Testis (tissue), 3 donors: ENCODE results near the gene KDM1A. TPM values are rescaled to one million over a fixed set of nuclear protein-coding genes. Genes with fewer than 3 reads are reported as not detected.

Source experiments
- DNase-seq: peaks from one replicate; pipeline ENCODE4 v3.0.0-alpha.2; 2019
- H3K27ac ChIP-seq, 2 donors: fragments of 200-600 bp; sonication (generic); one replicate each; pipeline ENCODE4 v1.5.1; 2019
- H3K27me3 ChIP-seq: fragments of 200-600 bp; sonication (generic); one replicate; pipeline ENCODE4 v1.5.1; 2019
- H3K36me3 ChIP-seq: fragments of 200-600 bp; sonication (generic); one replicate; pipeline ENCODE4 v1.5.1; 2017; ENCODE audit warnings: low read depth; ENCODE audit errors: missing control alignments
- H3K4me1 ChIP-seq: fragments of 200-600 bp; sonication (generic); one replicate; pipeline ENCODE4 v1.5.1; 2019
- H3K4me3 ChIP-seq, 2 donors: fragments of 200-600 bp; sonication (generic); one replicate each; pipeline ENCODE4 v1.5.1; 2017 to 2019
- H3K9me3 ChIP-seq: fragments of 200-600 bp; sonication (generic); one replicate; pipeline ENCODE4 v1.5.1; 2017
- POLR2A ChIP-seq: fragments of 450-650 bp; IDR thresholded peaks from one replicate; pipeline ENCODE4 v1.6.1; 2017; ENCODE audit warnings: antibody characterized with exemption, mild to moderate bottlenecking, moderate library complexity
- WGBS, 2 donors: methylation state at CpG; one replicate each; pipeline ENCODE4 v1.1.5; 2018; 5-methylcytosine and 5-hydroxymethylcytosine counted together
- intact Hi-C: fragments of 100-400 bp; cut with DNase I; formaldehyde crosslinking; loops from one replicate; pipeline ENCODE4 v1.15.1; 2023; ENCODE audit warnings: low total_unique reads
- polyA plus RNA-seq: library from polyadenylated mRNA; stranded (reverse); fragments of 350-450 nt; fragmentation: Illumina TruSeq; extraction: RNeasy Lipid Tissue Mini Kit (QIAGEN cat#74804); gene quantifications from one replicate; pipeline ENCODE4 v1.2.3, GENCODE V29; 2014; ENCODE audit warnings: low read depth, low replicate concordance; ENCODE audit not compliant: insufficient read depth
- total RNA-seq, 2 donors: library from RNA; depleted of rRNA; stranded (reverse); fragments of >200 nt; gene quantifications; one replicate each; pipeline ENCODE4 v1.2.3, GENCODE V29; 2016
- TF ChIP-seq, protein P1 (sequence below), 3 experiments: fragments of 450-650 bp in 2 of 3; fragments of 200-600 bp in 1 of 3; sonication (generic) in 1 of 3; IDR thresholded peaks; one replicate each; pipeline ENCODE4 v1.5.1; 2016 to 2019; ENCODE audit warnings: antibody characterized with exemption in 3 of 3, mild to moderate bottlenecking in 2 of 3, moderate library complexity in 1 of 3

Gene KDM1A
- total and polyA plus RNA-seq, 3 donors from 2014 or later: 131 to 238 (median 157) TPM

DNA sequence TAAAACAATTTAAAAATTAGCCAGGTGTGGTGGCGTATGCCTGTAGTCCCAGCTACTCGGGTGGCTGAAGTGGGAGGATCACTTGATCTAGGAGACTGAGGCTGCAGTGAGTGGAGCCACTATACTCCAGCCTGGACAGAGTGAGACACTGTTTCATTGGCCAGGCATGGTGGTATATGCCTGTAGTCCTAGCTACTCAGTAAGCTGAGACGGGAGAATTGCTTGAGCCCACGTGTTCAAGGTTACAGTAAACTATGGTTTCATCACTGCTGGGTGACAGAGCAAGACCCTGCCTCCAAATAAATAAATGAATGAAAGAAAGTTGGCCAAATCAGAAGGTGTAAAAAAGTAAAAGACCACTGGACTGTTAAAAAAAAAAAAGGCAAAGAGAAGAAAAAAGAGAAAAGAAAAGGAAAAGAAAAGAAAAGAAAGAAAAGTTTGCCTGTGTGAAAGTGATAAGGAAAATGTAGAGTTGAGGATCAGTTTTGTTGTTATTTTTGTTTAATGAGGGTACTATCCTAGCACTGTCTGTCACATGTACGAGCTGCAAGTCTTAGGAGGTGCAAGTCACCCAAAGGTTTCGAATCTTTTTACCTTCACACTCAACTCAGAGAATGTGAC, 97.1 kb downstream of the KDM1A start:
- TF ChIP-seq, protein P1, sequence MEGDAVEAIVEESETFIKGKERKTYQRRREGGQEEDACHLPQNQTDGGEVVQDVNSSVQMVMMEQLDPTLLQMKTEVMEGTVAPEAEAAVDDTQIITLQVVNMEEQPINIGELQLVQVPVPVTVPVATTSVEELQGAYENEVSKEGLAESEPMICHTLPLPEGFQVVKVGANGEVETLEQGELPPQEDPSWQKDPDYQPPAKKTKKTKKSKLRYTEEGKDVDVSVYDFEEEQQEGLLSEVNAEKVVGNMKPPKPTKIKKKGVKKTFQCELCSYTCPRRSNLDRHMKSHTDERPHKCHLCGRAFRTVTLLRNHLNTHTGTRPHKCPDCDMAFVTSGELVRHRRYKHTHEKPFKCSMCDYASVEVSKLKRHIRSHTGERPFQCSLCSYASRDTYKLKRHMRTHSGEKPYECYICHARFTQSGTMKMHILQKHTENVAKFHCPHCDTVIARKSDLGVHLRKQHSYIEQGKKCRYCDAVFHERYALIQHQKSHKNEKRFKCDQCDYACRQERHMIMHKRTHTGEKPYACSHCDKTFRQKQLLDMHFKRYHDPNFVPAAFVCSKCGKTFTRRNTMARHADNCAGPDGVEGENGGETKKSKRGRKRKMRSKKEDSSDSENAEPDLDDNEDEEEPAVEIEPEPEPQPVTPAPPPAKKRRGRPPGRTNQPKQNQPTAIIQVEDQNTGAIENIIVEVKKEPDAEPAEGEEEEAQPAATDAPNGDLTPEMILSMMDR (IDR thresholded peaks at IDR 0.05): no peak
- no peak for TF ChIP-seq POLR2A
- Histone ChIP-seq H3K27ac (no peak overlapping the region), H3K9me3 (no peaks in the 10 kb centered on the region), H3K4me1 (peaks cover 22% of the 10 kb centered on the region), H3K4me3 (no peak overlapping the region), H3K27me3 (no peaks in the 10 kb centered on the region), H3K36me3 (no peaks in the 10 kb centered on the region)
- no peak for DNase-seq
- intact Hi-C loops: no loop called here
- 85 to 95% methylated on average over 6 of the region's 6 CpGs for WGBS, 2 donors

DNA sequence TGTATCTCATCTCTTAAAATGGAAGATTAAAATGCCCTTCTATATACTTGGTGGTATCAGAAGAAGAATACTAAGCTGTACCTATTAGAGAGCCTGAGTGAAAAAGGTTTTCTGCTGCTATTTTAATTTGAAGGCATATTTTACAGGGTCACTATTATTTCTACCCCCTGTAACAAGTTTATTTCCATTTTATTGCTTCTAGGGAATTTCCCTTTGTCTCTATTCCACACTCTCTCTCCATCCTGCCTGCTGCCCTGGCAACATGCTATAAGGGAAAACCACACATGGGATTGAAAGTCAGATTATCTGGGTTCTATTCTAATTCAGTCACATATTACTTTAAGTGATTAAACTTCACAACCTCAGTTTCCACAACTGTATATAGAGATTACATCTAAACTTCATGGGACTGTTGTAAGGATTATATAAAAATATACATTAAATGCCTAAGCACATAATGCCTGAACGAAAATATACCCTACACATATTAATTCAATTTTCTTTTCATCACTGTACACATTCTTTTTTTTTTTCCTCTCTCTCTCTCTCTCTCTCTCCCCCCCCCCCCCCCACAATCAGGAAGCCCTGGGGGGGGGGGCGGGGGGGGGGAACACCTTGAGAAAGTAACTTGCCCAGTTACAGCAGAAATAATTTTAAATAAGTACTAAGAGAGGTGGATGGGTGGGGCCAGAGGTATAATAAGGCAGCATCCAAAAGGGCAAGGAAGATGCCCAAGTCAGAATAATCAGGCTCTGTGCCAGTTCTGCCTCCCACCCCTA, 97.8 kb downstream of the KDM1A start:
- H3K27ac ChIP-seq: no peak overlapping the region
- TF ChIP-seq, protein P1 (IDR thresholded peaks at IDR 0.05): no peak
- TF ChIP-seq POLR2A: no peak
- H3K4me1 ChIP-seq: peaks cover 17% of the 10 kb centered on the region
- H3K27me3 ChIP-seq: no peaks in the 10 kb centered on the region
- 49 to 60% methylated on average over 2 of the region's 2 CpGs for WGBS, 2 donors
- no peaks in the 10 kb centered on the region for H3K9me3 ChIP-seq
- no peaks in the 10 kb centered on the region for H3K36me3 ChIP-seq
- intact Hi-C loops: no loop called here
- H3K4me3 ChIP-seq: no peak overlapping the region
- DNase-seq: no peak

DNA sequence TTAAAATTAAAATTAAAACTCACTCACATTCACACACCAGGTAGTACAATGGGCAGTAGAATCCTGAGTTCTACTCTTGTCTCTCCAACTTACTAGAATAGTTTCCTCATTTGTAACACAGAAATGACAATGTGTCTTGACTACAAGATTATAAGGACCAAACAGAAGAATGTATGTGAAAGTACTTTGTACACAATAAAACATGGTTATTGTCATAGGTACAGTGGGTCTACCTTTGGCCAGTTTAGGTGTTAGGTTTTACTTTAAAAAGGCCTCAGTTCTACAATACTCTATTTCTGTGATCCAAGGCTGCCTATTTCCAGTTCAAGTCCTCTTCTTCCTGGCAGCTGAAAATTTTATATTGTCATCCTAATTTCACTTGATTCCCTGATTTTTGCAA, 99.1 kb downstream of the KDM1A start:
- Histone ChIP-seq H3K27me3 (no peaks in the 10 kb centered on the region), H3K36me3 (no peaks in the 10 kb centered on the region), H3K4me1 (peaks cover 18% of the 10 kb centered on the region), H3K4me3 (no peak overlapping the region), H3K9me3 (no peaks in the 10 kb centered on the region), H3K27ac (no peak overlapping the region)
- DNase-seq: no peak
- intact Hi-C loops: no loop called here
- TF ChIP-seq, protein P1 (IDR thresholded peaks at IDR 0.05): no peak
- no peak for TF ChIP-seq POLR2A

DNA sequence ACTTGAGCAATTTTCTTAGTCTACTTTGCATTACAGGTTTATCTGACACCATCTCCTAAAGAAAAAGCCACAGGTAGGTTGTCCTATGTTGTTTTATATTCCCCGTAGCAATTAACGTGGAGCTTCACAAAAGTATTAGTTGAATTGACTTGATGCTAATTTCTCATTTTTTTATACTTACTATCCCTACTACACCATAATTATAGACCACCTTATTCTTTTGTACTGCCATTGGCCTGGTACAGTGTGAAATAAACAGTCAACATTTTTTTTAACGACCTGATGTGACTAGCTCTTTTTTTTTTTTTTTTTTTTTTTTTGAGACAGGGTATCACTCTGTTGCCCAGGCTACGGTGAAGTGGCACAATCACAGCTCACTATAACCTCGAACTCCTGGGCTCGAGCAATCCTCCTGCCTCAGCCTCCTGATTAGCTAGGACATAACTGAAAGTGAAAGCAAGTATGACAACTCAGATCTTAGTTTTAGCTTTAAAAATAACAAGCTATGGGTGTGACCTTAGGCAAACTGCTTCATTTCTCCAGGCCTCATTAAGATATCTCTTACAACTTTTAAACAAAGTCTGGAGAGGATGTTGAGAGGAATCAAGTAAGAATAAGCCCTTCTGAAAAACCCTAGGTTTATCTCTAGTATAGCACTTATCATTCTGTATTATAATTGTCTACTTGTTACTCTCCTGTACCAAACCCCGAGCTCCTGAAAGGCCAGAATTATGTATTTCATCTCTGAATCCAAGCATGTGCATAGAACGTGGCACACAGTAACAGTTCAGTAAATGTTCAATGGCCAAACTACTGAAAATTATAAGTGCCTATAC, 99.9 kb downstream of the KDM1A start:
- no peaks in the 10 kb centered on the region for H3K27me3 ChIP-seq
- H3K27ac ChIP-seq: peak overlapping the region in 1 of 2 donors; percentile 14
- no peaks in the 10 kb centered on the region for H3K36me3 ChIP-seq
- H3K4me1 ChIP-seq: peaks cover 18% of the 10 kb centered on the region
- intact Hi-C loops: no loop called here
- DNase-seq: no peak
- no peak overlapping the region for H3K4me3 ChIP-seq
- TF ChIP-seq POLR2A: no peak
- TF ChIP-seq, protein P1 (IDR thresholded peaks at IDR 0.05): no peak
- WGBS, 2 donors: 57 to 62% methylated on average over 8 of the region's 8 CpGs
- H3K9me3 ChIP-seq: no peaks in the 10 kb centered on the region
